CD14-positive monocyte (primary cell): ENCODE results near the gene RARRES2. TPM values are rescaled to one million over a fixed set of nuclear protein-coding genes. Genes with fewer than 3 reads are reported as not detected.
A peak's percentile ranks its signal among the peaks of the same experiment; 100 is the strongest.

Experiments used
- DNase-seq, 3 donors: peaks; one replicate each; pipeline ENCODE4 v3.0.0-alpha.2; 2011 to 2022
- H2AFZ ChIP-seq: 2 replicates; pipeline ENCODE4 v1.6.0; 2012; ENCODE audit warnings: mild to moderate bottlenecking, low read depth, low read length, inconsistent platforms; ENCODE audit not compliant: insufficient read depth, poor library complexity, severe bottlenecking
- H3K27ac ChIP-seq, 2 donors: 1 replicate in 1 of 2; 2 replicates in 1 of 2; pipeline ENCODE4 v1.5.1; 2012 to 2013; ENCODE audit warnings: low read length in 2 of 2, control low read depth in 1 of 2, inconsistent platforms in 1 of 2, low read depth in 1 of 2, mild to moderate bottlenecking in 1 of 2
- H3K27me3 ChIP-seq, 2 donors: one replicate each; pipeline versions ENCODE4 v1.6.0 to v1.6.1; 2011 to 2013; ENCODE audit warnings: low read length in 2 of 2; ENCODE audit not compliant: control insufficient read depth in 2 of 2, insufficient read depth in 2 of 2
- H3K36me3 ChIP-seq, 2 donors: replicated peaks in 1 of 2; 1 replicate in 1 of 2; 2 replicates in 1 of 2; pipeline versions ENCODE4 v1.5.1 to v1.6.1; 2012 to 2013; ENCODE audit warnings: low read length in 2 of 2, control low read depth in 1 of 2, inconsistent platforms in 1 of 2, mild to moderate bottlenecking in 1 of 2; ENCODE audit not compliant: insufficient read depth in 2 of 2, control insufficient read depth in 1 of 2
- H3K4me1 ChIP-seq, 2 donors: 1 replicate in 1 of 2; 2 replicates in 1 of 2; pipeline versions ENCODE4 v1.5.1 to v1.6.1; 2012 to 2013; ENCODE audit warnings: low read length in 2 of 2, control low read depth in 1 of 2, inconsistent platforms in 1 of 2, mild to moderate bottlenecking in 1 of 2, moderate library complexity in 1 of 2; ENCODE audit not compliant: insufficient read depth in 2 of 2, control insufficient read depth in 1 of 2
- H3K4me2 ChIP-seq: replicated peaks from 2 replicates; pipeline ENCODE3; 2012; ENCODE audit warnings: low read length, moderate library complexity, mild to moderate bottlenecking; ENCODE audit not compliant: poor library complexity, severe bottlenecking; ENCODE audit errors: extremely low read depth
- H3K4me3 ChIP-seq, 3 experiments: fragments of 200-600 bp in 1 of 3; sonication (generic) in 1 of 3; replicated peaks in 1 of 3; 1 replicate in 2 of 3; 2 replicates in 1 of 3; pipeline ENCODE4 v1.5.1; 2011 to 2013; ENCODE audit warnings: low read length in 3 of 3, mild to moderate bottlenecking in 3 of 3, control low read depth in 2 of 3, low read depth in 2 of 3, inconsistent platforms in 1 of 3, moderate library complexity in 1 of 3
- H3K79me2 ChIP-seq: 2 replicates; pipeline ENCODE4 v1.6.0; 2012; ENCODE audit warnings: mild to moderate bottlenecking, control low read depth, inconsistent platforms, low read length, moderate library complexity; ENCODE audit not compliant: insufficient read depth
- H3K9ac ChIP-seq: 2 replicates; pipeline ENCODE4 v1.6.0; 2017; ENCODE audit warnings: low read length, mild to moderate bottlenecking; ENCODE audit not compliant: insufficient read depth, poor library complexity, severe bottlenecking
- H3K9me3 ChIP-seq, 2 donors: replicated peaks in 1 of 2; 1 replicate in 1 of 2; 2 replicates in 1 of 2; pipeline versions ENCODE4 v1.5.1 to v1.6.1; 2012 to 2013; ENCODE audit warnings: low read length in 2 of 2, control low read depth in 1 of 2; ENCODE audit not compliant: control insufficient read depth in 1 of 2, insufficient read depth in 1 of 2
- H4K20me1 ChIP-seq: 2 replicates; pipeline ENCODE4 v1.6.0; 2012; ENCODE audit warnings: mild to moderate bottlenecking, low read length, control low read depth, moderate library complexity; ENCODE audit not compliant: insufficient read depth
- H3K27ac Mint-ChIP-seq, 7 donors: one replicate each; pipeline ENCODE4 v1.8.0; 2020; ENCODE audit warnings: mild to moderate bottlenecking in 7 of 7, mixed read lengths in 7 of 7, moderate library complexity in 6 of 7, inconsistent platforms in 2 of 7
- H3K27me3 Mint-ChIP-seq, 3 donors: one replicate each; pipeline ENCODE4 v1.8.0; 2021 to 2022; ENCODE audit warnings: low read depth in 3 of 3, mild to moderate bottlenecking in 3 of 3, mixed read lengths in 3 of 3, moderate library complexity in 3 of 3, inconsistent platforms in 1 of 3
- H3K36me3 Mint-ChIP-seq, 2 donors: one replicate each; pipeline ENCODE4 v1.8.0; 2020; ENCODE audit warnings: mixed read lengths in 2 of 2, inconsistent platforms in 1 of 2, mild to moderate bottlenecking in 1 of 2
- H3K4me1 Mint-ChIP-seq: one replicate; pipeline ENCODE4 v1.8.0; 2020; ENCODE audit warnings: mild to moderate bottlenecking, mixed read lengths
- H3K4me3 Mint-ChIP-seq, 2 donors: one replicate each; pipeline ENCODE4 v1.8.0; 2020; ENCODE audit warnings: mild to moderate bottlenecking in 2 of 2, mixed read lengths in 2 of 2, moderate library complexity in 1 of 2
- H3K9me3 Mint-ChIP-seq, 7 donors: one replicate each; pipeline ENCODE4 v1.8.0; 2020 to 2022; ENCODE audit warnings: mixed read lengths in 7 of 7, mild to moderate bottlenecking in 6 of 7, moderate library complexity in 6 of 7, inconsistent platforms in 2 of 7
- CTCF ChIP-seq: fragments of 200-600 bp; IDR thresholded peaks from one replicate; pipeline ENCODE4 v1.8.0; 2022; ENCODE audit warnings: antibody characterized with exemption, mild to moderate bottlenecking
- WGBS: methylation state at CpG from one replicate; pipeline ENCODE4 v1.1.5; 2013; ENCODE audit warnings: missing lambda C conversion rate; ENCODE audit not compliant: insufficient coverage; 5-methylcytosine and 5-hydroxymethylcytosine counted together
- intact Hi-C, 2 donors: fragments of 100-400 bp; cut with micrococcal nuclease; formaldehyde crosslinking; loops; one replicate each; pipeline versions ENCODE4 v1.15.0 to v1.15.1; 2023
- polyA plus RNA-seq, 3 donors: library from polyadenylated mRNA; depleted of rRNA in 1 of 3; unstranded in 2 of 3; stranded (reverse) in 1 of 3; fragments of 300-500 nt in 2 of 3; fragments of >200 nt in 1 of 3; fragmentation: Illumina TruSeq in 2 of 3; gene quantifications; 1 replicate in 2 of 3; 2 replicates in 1 of 3; pipeline ENCODE4 v1.2.3, GENCODE V29; 2012 to 2021

RARRES2 gene
- polyA plus RNA-seq, 3 donors = not detected

GRCh38 chr7:150378115-150378852 lies 36.9 kb upstream of the RARRES2 start:
- no peaks in the 10 kb centered on the region for H3K27me3 ChIP-seq
- peak in 2 of 3 donors; percentile 36 to 47 for DNase-seq
- Mint-ChIP-seq H3K27me3 (peaks cover 0 to 1% (median 0%) of the 10 kb centered on the region in 3 donors), H3K4me1 (peaks cover 43% of the 10 kb centered on the region), H3K9me3 (no peaks in the 10 kb centered on the region), H3K4me3 (peak overlapping the region; percentile 78 to 82), H3K27ac (peak overlapping the region; percentile 50 to 84 (median 78)), H3K36me3 (peaks cover 14 to 32% of the 10 kb centered on the region in 2 donors)
- TF ChIP-seq CTCF = no peak
- peak overlapping the region; percentile 95 for H2AFZ ChIP-seq
- H4K20me1 ChIP-seq = peaks cover 19% of the 10 kb centered on the region
- 1% methylated on average over 21 of the region's 32 CpGs for WGBS
- peak overlapping the region; percentile 70 to 77 for H3K27ac ChIP-seq
- H3K4me1 ChIP-seq = peaks cover 30 to 35% of the 10 kb centered on the region in 2 donors
- peaks cover 13 to 14% of the 10 kb centered on the region in 2 donors for H3K36me3 ChIP-seq
- H3K9me3 ChIP-seq = no peaks in the 10 kb centered on the region
- H3K4me3 ChIP-seq = peak overlapping the region; percentile 71 to 96 (median 83)
- H3K9ac ChIP-seq = peak overlapping the region; percentile 84
- H3K79me2 ChIP-seq = peaks cover 41% of the 10 kb centered on the region
- intact Hi-C loops = loop anchor here in 1 of 2 donors (1.0 to 10.0 kb wide), 2 partner anchors 8 to 707 kb away; partner anchors contain the start of genes AGAP3, FASTK and TMUB1
- peak overlapping the region; percentile 97 for H3K4me2 ChIP-seq

- intact Hi-C loops = loop anchor here in 1 of 2 donors (1.0 to 10.0 kb wide), 2 partner anchors 7 to 707 kb away; partner anchors contain the start of genes AGAP3, FASTK and TMUB1
- Mint-ChIP-seq H3K4me3 (no peak overlapping the region), H3K27me3 (peaks cover 0 to 1% (median 0%) of the 10 kb centered on the region in 3 donors), H3K9me3 (no peaks in the 10 kb centered on the region), H3K27ac (peak overlapping the region in 6 of 7 donors; percentile 10 to 86 (median 76)), H3K36me3 (peaks cover 18 to 39% of the 10 kb centered on the region in 2 donors), H3K4me1 (peaks cover 42% of the 10 kb centered on the region)
- no peak overlapping the region for H3K4me3 ChIP-seq
- H3K9ac ChIP-seq = no peak overlapping the region
- no peak for TF ChIP-seq CTCF
- H3K9me3 ChIP-seq = no peaks in the 10 kb centered on the region
- H3K4me1 ChIP-seq = peaks cover 30 to 35% of the 10 kb centered on the region in 2 donors
- no peak overlapping the region for H3K27ac ChIP-seq
- H4K20me1 ChIP-seq = peaks cover 25% of the 10 kb centered on the region
- H3K4me2 ChIP-seq = no peak overlapping the region
- H2AFZ ChIP-seq = no peak overlapping the region
- DNase-seq = no peak
- peaks cover 45% of the 10 kb centered on the region for H3K79me2 ChIP-seq
- H3K27me3 ChIP-seq = no peaks in the 10 kb centered on the region
- H3K36me3 ChIP-seq = peaks cover 20% of the 10 kb centered on the region in 2 donors
- 100% methylated on average over 1 of the region's 4 CpGs for WGBS
Observed at GRCh38 chr7:150377635-150378034, 36.2 kb upstream of the RARRES2 start.
